Common myeloid progenitor, CD34-positive (primary cell): ENCODE results near the gene RXRB.

Experiments
- CTCF ChIA-PET: fragments of 350-600 bp; sonication (Branson Sonifier 250); formaldehyde crosslinking; loops from one replicate; lab custom pipeline; 2021; ENCODE audit warnings: antibody characterized with exemption; lab: Charles Lee
- POLR2A ChIA-PET: fragments of 350-600 bp; sonication (Branson Sonifier 250); formaldehyde crosslinking; loops from one replicate; lab custom pipeline; 2021; ENCODE audit warnings: antibody characterized with exemption; lab: Charles Lee
- DNase-seq, 3 donors: peaks; one replicate each; pipeline versions ENCODE4 v3.0.0 to v3.0.0-alpha.2; 2013
- H3K27ac ChIP-seq, 2 experiments: 1 replicate in 1 of 2; 2 replicates in 1 of 2; pipeline ENCODE4 v1.7.0; 2013; ENCODE audit warnings: inconsistent platforms in 2 of 2, low read length in 2 of 2, mild to moderate bottlenecking in 2 of 2, low read depth in 1 of 2, moderate library complexity in 1 of 2; ENCODE audit not compliant: severe bottlenecking in 2 of 2, insufficient read depth in 1 of 2, poor library complexity in 1 of 2
- H3K27me3 ChIP-seq, 5 experiments: replicated peaks in 2 of 5; 1 replicate in 3 of 5; 2 replicates in 2 of 5; pipeline versions ENCODE4 v1.6.1 to v1.7.0; 2013; ENCODE audit warnings: low read length in 4 of 5, mild to moderate bottlenecking in 2 of 5, moderate library complexity in 2 of 5, inconsistent platforms in 1 of 5; ENCODE audit not compliant: insufficient read depth in 5 of 5, control insufficient read depth in 4 of 5
- H3K36me3 ChIP-seq, 4 experiments: 1 replicate in 2 of 4; 2 replicates in 2 of 4; pipeline versions ENCODE4 v1.6.1 to v1.7.0; 2013; ENCODE audit warnings: low read length in 3 of 4, control low read depth in 1 of 4, mild to moderate bottlenecking in 1 of 4; ENCODE audit not compliant: control insufficient read depth in 4 of 4, insufficient read depth in 4 of 4
- H3K4me1 ChIP-seq, 4 experiments: 1 replicate in 3 of 4; 2 replicates in 1 of 4; pipeline versions ENCODE4 v1.6.1 to v1.7.1; 2013; ENCODE audit warnings: low read length in 3 of 4, mild to moderate bottlenecking in 3 of 4, control low read depth in 1 of 4, inconsistent platforms in 1 of 4, moderate library complexity in 1 of 4; ENCODE audit not compliant: control insufficient read depth in 4 of 4, insufficient read depth in 4 of 4; ENCODE audit errors: control extremely low read depth in 1 of 4
- H3K4me3 ChIP-seq, 7 experiments: 1 replicate in 4 of 7; 2 replicates in 3 of 7; pipeline versions ENCODE4 v1.5.1 to v1.7.0; 2013; ENCODE audit warnings: mild to moderate bottlenecking in 7 of 7, low read length in 6 of 7, moderate library complexity in 6 of 7, inconsistent platforms in 2 of 7, low read depth in 2 of 7, control low read depth in 1 of 7; ENCODE audit not compliant: insufficient read depth in 4 of 7, control insufficient read depth in 1 of 7; ENCODE audit errors: extremely low read depth in 1 of 7
- H3K9me3 ChIP-seq, 5 experiments: 1 replicate in 4 of 5; 2 replicates in 1 of 5; pipeline versions ENCODE4 v1.6.1 to v1.7.1; 2013; ENCODE audit warnings: low read length in 4 of 5, mild to moderate bottlenecking in 2 of 5, inconsistent platforms in 1 of 5, low read depth in 1 of 5, moderate library complexity in 1 of 5; ENCODE audit not compliant: control insufficient read depth in 4 of 5, insufficient read depth in 2 of 5; ENCODE audit errors: control extremely low read depth in 1 of 5
- WGBS: methylation state at CpG from one replicate; pipeline ENCODE4 v1.1.5; 2013; ENCODE audit not compliant: insufficient coverage; 5-methylcytosine and 5-hydroxymethylcytosine counted together

The RXRB gene

DNA sequence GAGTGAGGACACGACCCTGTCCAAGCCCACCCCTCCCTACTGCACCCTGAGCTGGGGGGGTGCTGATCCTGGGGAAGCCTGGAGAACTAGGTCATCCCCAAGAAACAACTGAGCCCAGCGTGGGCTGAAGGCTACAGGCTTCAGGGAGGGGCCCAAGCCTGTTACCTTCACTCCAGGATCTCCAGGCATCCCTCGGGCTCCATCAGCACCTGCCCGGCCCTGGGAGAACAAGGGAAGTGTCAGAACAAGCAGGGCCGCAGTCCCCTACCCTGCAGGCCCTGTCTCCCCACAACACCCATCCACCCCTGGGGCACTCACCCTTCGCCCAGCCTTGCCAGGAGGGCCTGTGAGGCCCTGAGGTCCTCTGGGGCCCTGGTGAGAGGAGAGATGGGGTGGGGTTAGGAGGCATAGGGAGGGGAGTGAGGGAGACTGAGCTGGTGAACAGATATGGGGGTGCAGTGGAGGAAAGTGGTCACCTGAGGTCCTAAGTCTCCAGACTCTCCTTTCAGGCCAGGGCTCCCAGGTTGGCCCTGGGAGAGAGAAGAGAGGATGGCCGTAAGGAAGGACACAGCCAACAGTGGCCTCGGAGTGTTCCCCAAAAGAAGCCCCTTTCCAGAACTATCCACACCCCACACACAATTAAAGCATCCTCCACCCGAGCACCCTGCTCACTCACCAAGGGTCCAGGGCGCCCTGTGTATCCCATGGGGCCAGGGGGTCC, 21.6 kb downstream of the RXRB start:
- POLR2A ChIA-PET: no interaction called here
- H3K27me3 ChIP-seq: peaks cover 0 to 2% (median 0%) of the 10 kb centered on the region in 5 experiments

DNA sequence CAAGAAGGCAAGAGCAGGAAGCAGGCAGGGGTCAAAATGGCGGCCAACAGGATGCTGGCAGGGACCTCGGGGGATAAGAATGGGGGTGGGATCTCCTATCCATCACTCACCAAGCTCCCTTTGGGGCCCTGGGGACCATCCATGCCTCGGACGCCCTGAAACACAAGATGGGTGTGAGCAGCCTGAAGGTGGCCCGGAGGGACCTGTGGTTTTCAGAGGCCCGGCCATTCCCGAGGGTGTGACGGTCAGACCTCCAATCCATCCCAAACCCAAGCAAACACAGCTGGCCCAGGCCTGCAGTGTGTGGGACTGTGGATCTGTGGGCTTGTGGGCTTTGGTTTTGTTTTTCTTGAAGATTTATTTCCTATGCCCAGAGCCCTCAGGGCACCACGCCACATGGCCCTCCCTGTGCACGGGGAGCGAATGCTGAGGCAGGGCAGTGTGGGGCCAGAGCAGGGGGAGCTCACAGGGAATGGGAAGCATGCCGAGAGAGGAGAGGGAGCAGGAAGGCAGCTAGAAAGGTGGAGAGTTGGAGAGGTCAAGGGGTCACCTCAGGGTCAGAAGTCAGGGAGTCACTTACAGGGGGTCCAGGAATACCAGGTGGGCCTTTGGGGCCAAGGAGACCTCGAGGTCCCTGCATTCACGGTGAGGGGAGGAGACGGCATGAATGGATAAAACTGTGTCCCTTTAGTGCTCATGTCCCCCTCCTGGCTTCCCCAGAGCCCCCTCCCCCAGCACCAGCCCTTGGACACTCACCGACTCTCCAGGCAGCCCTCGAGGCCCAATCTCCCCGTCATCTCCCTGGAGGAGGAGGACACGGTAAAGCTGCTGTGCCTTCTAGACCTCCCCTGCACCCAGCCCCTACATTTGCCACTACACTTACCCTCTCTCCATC, 22.7 kb downstream of the RXRB start:
- peaks cover 0 to under 1% (median 0%) of the 10 kb centered on the region in 4 experiments for H3K4me1 ChIP-seq
- H3K27me3 ChIP-seq: peaks cover 0 to 2% (median 0%) of the 10 kb centered on the region in 5 experiments
- H3K9me3 ChIP-seq: no peaks in the 10 kb centered on the region
- POLR2A ChIA-PET: no interaction called here
- no peak overlapping the region for H3K4me3 ChIP-seq
- no peaks in the 10 kb centered on the region for H3K36me3 ChIP-seq
- CTCF ChIA-PET: interaction anchor here (0.6 to 7.7 kb wide), 5 partner anchors 16 to 177 kb away, joined by 3 to 62 read pairs (median 3); no protein-coding TSS in a partner anchor
- no peak for DNase-seq
- no peak overlapping the region for H3K27ac ChIP-seq
- 92% methylated on average over 14 of the region's 19 CpGs for WGBS

More for the DNA sequence above, 21.6 kb downstream of the RXRB start:
- H3K36me3 ChIP-seq: no peaks in the 10 kb centered on the region
- H3K27ac ChIP-seq: no peak overlapping the region
- H3K9me3 ChIP-seq: peaks cover 0 to 3% (median 0%) of the 10 kb centered on the region in 5 experiments
- H3K4me1 ChIP-seq: peaks cover 4 to 11% (median 7%) of the 10 kb centered on the region in 4 experiments
- DNase-seq: no peak
- no peak overlapping the region for H3K4me3 ChIP-seq
- CTCF ChIA-PET: interaction anchor here (1.1 to 1.7 kb wide), 2 partner anchors 17 to 178 kb away, joined by 3 read pairs; no protein-coding TSS in a partner anchor
- 100% methylated on average over 2 of the region's 10 CpGs for WGBS

DNA sequence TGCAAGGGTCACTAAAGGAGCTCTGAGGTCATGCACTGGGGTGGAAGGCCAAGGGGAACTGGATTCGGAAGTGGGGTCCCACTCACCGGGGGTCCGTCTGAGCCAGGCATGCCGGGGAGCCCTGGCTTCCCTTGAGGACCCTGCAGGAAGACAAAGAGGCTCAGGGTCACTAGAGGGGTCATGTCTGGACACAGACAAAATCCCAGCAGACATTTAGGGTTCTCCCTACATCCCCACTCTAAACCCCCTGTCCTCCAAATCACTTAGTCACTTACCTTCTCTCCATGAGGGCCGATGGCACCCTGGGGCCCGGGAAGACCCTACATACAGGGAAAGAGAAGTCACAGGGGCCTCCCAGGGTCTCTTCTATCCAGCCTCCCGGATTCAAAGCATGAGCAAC, 23.6 kb downstream of the RXRB start:
- Histone ChIP-seq H3K4me1 (no peaks in the 10 kb centered on the region), H3K36me3 (no peaks in the 10 kb centered on the region), H3K4me3 (no peak overlapping the region), H3K27ac (no peak overlapping the region), H3K9me3 (no peaks in the 10 kb centered on the region), H3K27me3 (peaks cover 0 to 2% (median 0%) of the 10 kb centered on the region in 5 experiments)
- no peak for DNase-seq
- POLR2A ChIA-PET: no interaction called here
- CTCF ChIA-PET: interaction anchor here (1.1 to 7.7 kb wide), 3 partner anchors 15 to 243 kb away, joined by 3 to 62 read pairs (median 3); no protein-coding TSS in a partner anchor
- 98% methylated on average over 5 of the region's 7 CpGs for WGBS

DNA sequence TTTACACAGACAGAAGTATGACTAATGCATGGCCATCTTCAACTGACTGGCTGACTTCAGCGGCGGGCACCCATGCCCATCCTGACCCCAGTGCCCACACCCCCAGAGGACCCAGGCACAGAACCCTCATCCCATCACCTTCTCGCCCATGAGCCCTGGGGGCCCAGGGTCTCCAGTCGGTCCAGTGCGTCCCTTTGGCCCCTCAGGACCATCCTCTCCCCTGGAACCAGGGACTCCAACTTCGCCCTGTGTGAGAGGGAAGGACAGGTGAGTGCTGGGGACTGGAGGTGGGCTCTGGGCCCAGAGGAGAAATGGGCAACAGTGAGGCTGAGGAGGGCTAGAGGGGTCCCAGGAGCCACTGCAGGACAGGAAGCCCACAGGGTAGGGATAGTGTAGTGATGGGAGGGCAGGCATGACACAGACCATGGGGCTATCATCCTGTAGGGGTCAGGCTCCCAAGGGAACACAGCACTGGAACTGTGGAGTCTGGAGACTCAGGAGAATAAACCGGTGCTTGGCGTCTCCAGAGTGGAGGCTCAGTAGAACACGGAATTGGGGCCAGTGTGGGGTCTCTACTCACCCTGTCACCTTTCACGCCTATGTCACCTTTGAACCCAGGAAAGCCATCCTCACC, 24.9 kb downstream of the RXRB start:
- Histone ChIP-seq H3K27me3 (peaks cover 0 to 2% (median 0%) of the 10 kb centered on the region in 5 experiments), H3K9me3 (no peaks in the 10 kb centered on the region), H3K36me3 (no peaks in the 10 kb centered on the region), H3K4me3 (no peak overlapping the region), H3K27ac (no peak overlapping the region), H3K4me1 (no peaks in the 10 kb centered on the region)
- WGBS: 96% methylated on average over 7 of the region's 10 CpGs
- ChIA-PET CTCF (interaction anchor here (1.1 to 7.7 kb wide), 5 partner anchors 13 to 157 kb away, joined by 4 to 62 read pairs (median 11); no protein-coding TSS in a partner anchor), POLR2A (no interaction called here)
- no peak for DNase-seq

DNA sequence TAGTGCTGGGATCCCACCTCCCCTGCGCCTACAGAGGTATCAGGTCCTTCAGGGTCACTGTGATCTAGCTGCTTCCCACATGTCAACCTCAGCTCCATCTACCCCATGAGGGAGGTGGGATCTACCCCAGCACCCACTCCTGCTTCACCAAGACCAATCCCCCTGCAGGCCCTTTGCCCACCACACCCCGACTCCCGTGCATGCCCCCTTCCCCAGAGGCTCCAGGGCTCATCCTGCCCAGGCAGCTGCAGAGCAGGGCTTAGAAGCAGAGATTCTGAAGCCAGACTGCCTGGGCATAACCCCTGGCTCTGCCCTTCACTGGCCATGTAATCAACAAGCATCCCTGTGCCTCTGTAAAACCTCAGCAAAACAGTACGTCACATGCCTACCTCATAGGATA, 25.7 kb downstream of the RXRB start:
- Histone ChIP-seq H3K4me1 (no peaks in the 10 kb centered on the region), H3K27me3 (peaks cover 0 to 2% (median 0%) of the 10 kb centered on the region in 5 experiments), H3K4me3 (no peak overlapping the region), H3K27ac (no peak overlapping the region), H3K9me3 (no peaks in the 10 kb centered on the region), H3K36me3 (no peaks in the 10 kb centered on the region)
- DNase-seq: no peak
- ChIA-PET CTCF (interaction anchor here (1.1 to 7.7 kb wide), 9 partner anchors 13 to 156 kb away, joined by 4 to 62 read pairs (median 11); no protein-coding TSS in a partner anchor), POLR2A (no interaction called here)
- WGBS: 100% methylated on average over 2 of the region's 4 CpGs

DNA sequence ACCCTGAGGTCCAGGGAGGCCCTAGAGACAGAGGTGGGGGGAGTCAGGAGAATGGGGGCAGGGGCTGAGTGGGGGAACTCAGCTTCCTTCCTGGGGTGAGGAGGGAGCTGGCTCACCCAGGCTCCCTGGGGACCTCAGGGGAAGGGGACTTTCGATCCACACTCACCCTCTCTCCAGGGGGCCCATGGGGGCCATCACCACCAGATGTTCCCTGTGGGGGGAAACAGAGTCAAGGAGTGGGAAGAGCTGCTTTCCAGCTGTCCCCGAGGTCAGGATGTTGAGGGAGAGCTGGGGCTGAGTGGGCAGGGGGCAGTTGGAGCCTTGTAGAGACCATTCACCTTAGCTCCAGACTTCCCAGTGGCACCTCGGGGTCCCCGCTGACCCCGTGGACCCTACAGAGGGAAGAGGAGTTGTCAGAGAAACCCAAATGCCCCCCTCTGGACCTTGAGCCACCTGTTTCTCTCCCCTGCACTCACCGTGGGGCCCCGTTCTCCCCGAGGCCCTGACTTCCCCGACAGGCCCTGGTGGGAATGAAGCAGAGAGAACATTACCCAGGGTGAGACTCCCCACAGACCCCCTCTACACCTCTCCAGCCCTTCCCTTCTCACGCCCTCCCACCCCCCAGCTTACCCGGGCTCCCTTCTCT, 26.8 kb downstream of the RXRB start:
- H3K36me3 ChIP-seq: no peaks in the 10 kb centered on the region
- 60% methylated on average over 5 of the region's 11 CpGs for WGBS
- H3K4me1 ChIP-seq: no peaks in the 10 kb centered on the region
- POLR2A ChIA-PET: no interaction called here
- CTCF ChIA-PET: interaction anchor here (0.7 to 7.7 kb wide), 22 partner anchors 9 to 163 kb away, joined by 3 to 62 read pairs (median 4); partner anchors contain the start of genes COL11A2 and HLA-DPB1
- peaks cover 0 to 2% (median 0%) of the 10 kb centered on the region in 5 experiments for H3K27me3 ChIP-seq
- no peak overlapping the region for H3K4me3 ChIP-seq
- no peaks in the 10 kb centered on the region for H3K9me3 ChIP-seq
- no peak overlapping the region for H3K27ac ChIP-seq
- DNase-seq: no peak
